ENCODE data around the gene LRRC34.

LRRC34 gene

GRCh38 chr3:169772305-169772896 is 40.3 kb downstream of the LRRC34 start:
- peak overlapping the region; percentile 96 for H3K4me3 ChIP-seq (ENCODE audit: control insufficient read depth, low read depth, low read length)
- DNase-seq (ENCODE audit: low read depth) = peak; percentile 76
- no peak for TF ChIP-seq CTCF (conservative IDR thresholded peaks at IDR 0.05; ENCODE audit: control insufficient read depth, insufficient read depth, low read depth, low read length)

- peak overlapping the region; percentile 96 for H3K4me3 ChIP-seq (ENCODE audit: control insufficient read depth, low read depth, low read length)
- DNase-seq (ENCODE audit: low read depth) = peak; percentile 77
- TF ChIP-seq CTCF (conservative IDR thresholded peaks at IDR 0.05; ENCODE audit: control insufficient read depth, insufficient read depth, low read depth, low read length) = no peak
Measured at GRCh38 chr3:169771497-169772304, 41.0 kb downstream of the LRRC34 start.

GRCh38 chr3:169769287-169770181 is 43.2 kb downstream of the LRRC34 start, which contains the start of gene ACTRT3:
Gene ACTRT3 (minus strand): TSS chr3:169769561. CDS start chr3:169769520, 41 bp downstream.
- peak; percentile 81 for DNase-seq (ENCODE audit: low read depth)
- TF ChIP-seq CTCF (conservative IDR thresholded peaks at IDR 0.05; ENCODE audit: control insufficient read depth, insufficient read depth, low read depth, low read length) = no peak

GRCh38 chr3:169764882-169765612 is 47.7 kb downstream of the LRRC34 start, which contains the start of gene TERC:
Gene TERC (minus strand): TSS chr3:169765060.
- peak; percentile 93 for DNase-seq (ENCODE audit: low read depth)
- TF ChIP-seq CTCF (conservative IDR thresholded peaks at IDR 0.05; ENCODE audit: control insufficient read depth, insufficient read depth, low read depth, low read length) = no peak

More at GRCh38 chr3:169769287-169770181, 43.2 kb downstream of the LRRC34 start, which contains the start of gene ACTRT3:
- peak within 1 kb of the TSS; percentile 76 for H3K4me3 ChIP-seq (ENCODE audit: control insufficient read depth, low read depth, low read length)

GRCh38 chr3:169764312-169764881 is 48.3 kb downstream of the LRRC34 start:
- peak overlapping the region; percentile 86 for H3K4me3 ChIP-seq (ENCODE audit: control insufficient read depth, low read depth, low read length)
- no peak for TF ChIP-seq CTCF (conservative IDR thresholded peaks at IDR 0.05; ENCODE audit: control insufficient read depth, insufficient read depth, low read depth, low read length)
- DNase-seq (ENCODE audit: low read depth) = peak; percentile 60

More at GRCh38 chr3:169764882-169765612, 47.7 kb downstream of the LRRC34 start, which contains the start of gene TERC:
- peak within 1 kb of the TSS; percentile 86 for H3K4me3 ChIP-seq (ENCODE audit: control insufficient read depth, low read depth, low read length)

Data from fibroblast of mammary gland (primary cell).